Uterus (tissue), 4 donors: ENCODE measurements around the gene TPGS2. TPM values are rescaled to one million over a fixed set of nuclear protein-coding genes. Genes with fewer than 3 reads are reported as not detected.

Source experiments
- DNase-seq, 2 donors: peaks; one replicate each; pipeline ENCODE4 v3.0.0-alpha.2; 2019 to 2020
- H3K27ac ChIP-seq, 2 donors: fragments of 200-600 bp; sonication (generic); 1 replicate in 1 of 2; 2 replicates in 1 of 2; pipeline ENCODE4 v1.5.1; 2016 to 2018
- H3K27me3 ChIP-seq, 2 donors: fragments of 200-600 bp; sonication (generic); one replicate each; pipeline ENCODE4 v1.5.1; 2018 to 2019; ENCODE audit warnings: control low read depth in 1 of 2
- H3K36me3 ChIP-seq, 2 donors: fragments of 200-600 bp; sonication (generic); one replicate each; pipeline ENCODE4 v1.5.1; 2019; ENCODE audit warnings: control low read depth in 1 of 2
- H3K4me1 ChIP-seq, 2 donors: fragments of 200-600 bp; sonication (generic); one replicate each; pipeline ENCODE4 v1.5.1; 2018 to 2019; ENCODE audit warnings: control low read depth in 1 of 2
- H3K4me3 ChIP-seq, 2 donors: fragments of 200-600 bp; sonication (generic); 1 replicate in 1 of 2; 2 replicates in 1 of 2; pipeline ENCODE4 v1.5.1; 2018 to 2019; ENCODE audit warnings: mild to moderate bottlenecking in 1 of 2
- H3K9me3 ChIP-seq, 2 donors: fragments of 200-600 bp; sonication (generic); one replicate each; pipeline ENCODE4 v1.5.1; 2019; ENCODE audit warnings: control low read depth in 1 of 2
- CTCF ChIP-seq, 4 experiments: fragments of 200-600 bp in 2 of 4; fragments of 450-650 bp in 2 of 4; sonication (generic) in 2 of 4; IDR thresholded peaks; one replicate each; pipeline ENCODE4 v1.5.1; 2016 to 2019; ENCODE audit warnings: antibody characterized with exemption in 4 of 4, mild to moderate bottlenecking in 2 of 4, moderate library complexity in 1 of 4
- POLR2A ChIP-seq, 2 donors: fragments of 450-650 bp; IDR thresholded peaks; one replicate each; pipeline ENCODE4 v1.6.1; 2016; ENCODE audit warnings: antibody characterized with exemption in 2 of 2, mild to moderate bottlenecking in 1 of 2, moderate library complexity in 1 of 2
- intact Hi-C: fragments of 100-400 bp; cut with DNase I; formaldehyde crosslinking; loops from one replicate; pipeline ENCODE4 v1.15.1; 2023; ENCODE audit warnings: low total_unique reads
- total RNA-seq, 4 donors: library from RNA; depleted of rRNA in 3 of 4; stranded (reverse); fragments of >200 nt in 3 of 4; gene quantifications; one replicate each; pipeline versions ENCODE4 v1.1.0 to v1.2.4, GENCODE V29; 2014 to 2023
- donor health status: DM: yes; HTN: yes; CAD: no.

Gene TPGS2
- total RNA-seq, 4 donors from 2014 or later: 42.3 to 85.6 (median 69.1) TPM

GRCh38 chr18:36777566-36777965 is 51.2 kb downstream of the TPGS2 start:
- TF ChIP-seq CTCF (IDR thresholded peaks at IDR 0.05) (no peak), POLR2A (IDR thresholded peaks at IDR 0.05) (no peak)
- DNase-seq: no peak
- Histone ChIP-seq H3K27me3 (no peaks in the 10 kb centered on the region), H3K36me3 (no peaks in the 10 kb centered on the region), H3K27ac (no peak overlapping the region), H3K4me3 (no peak overlapping the region), H3K4me1 (no peaks in the 10 kb centered on the region), H3K9me3 (no peaks in the 10 kb centered on the region)
- intact Hi-C loops: no loop called here

GRCh38 chr18:36776650-36777049 is 52.2 kb downstream of the TPGS2 start:
- no peaks in the 10 kb centered on the region for H3K4me1 ChIP-seq
- DNase-seq: no peak
- no peak overlapping the region for H3K27ac ChIP-seq
- H3K9me3 ChIP-seq: no peaks in the 10 kb centered on the region
- H3K27me3 ChIP-seq: no peaks in the 10 kb centered on the region
- no peak for TF ChIP-seq POLR2A (IDR thresholded peaks at IDR 0.05)
- TF ChIP-seq CTCF (IDR thresholded peaks at IDR 0.05): no peak
- intact Hi-C loops: no loop called here
- H3K4me3 ChIP-seq: no peak overlapping the region
- H3K36me3 ChIP-seq: no peaks in the 10 kb centered on the region

- Histone ChIP-seq H3K27ac (no peak overlapping the region), H3K9me3 (no peaks in the 10 kb centered on the region), H3K4me3 (no peak overlapping the region), H3K36me3 (no peaks in the 10 kb centered on the region), H3K4me1 (no peaks in the 10 kb centered on the region), H3K27me3 (no peaks in the 10 kb centered on the region)
- TF ChIP-seq CTCF (IDR thresholded peaks at IDR 0.05): no peak
- TF ChIP-seq POLR2A (IDR thresholded peaks at IDR 0.05): no peak
- DNase-seq: no peak
- intact Hi-C loops: no loop called here
Observed at GRCh38 chr18:36775396-36775795, 53.4 kb downstream of the TPGS2 start.

- no peak for DNase-seq
- Histone ChIP-seq H3K4me1 (no peaks in the 10 kb centered on the region), H3K4me3 (no peak overlapping the region), H3K27me3 (no peaks in the 10 kb centered on the region), H3K9me3 (no peaks in the 10 kb centered on the region), H3K36me3 (no peaks in the 10 kb centered on the region), H3K27ac (no peak overlapping the region)
- no peak for TF ChIP-seq POLR2A (IDR thresholded peaks at IDR 0.05)
- no peak for TF ChIP-seq CTCF (IDR thresholded peaks at IDR 0.05)
- intact Hi-C loops: no loop called here
Observed at GRCh38 chr18:36772241-36772723, 56.5 kb downstream of the TPGS2 start.

- Histone ChIP-seq H3K27me3 (no peaks in the 10 kb centered on the region), H3K9me3 (no peaks in the 10 kb centered on the region), H3K4me1 (no peaks in the 10 kb centered on the region), H3K27ac (no peak overlapping the region), H3K4me3 (no peak overlapping the region), H3K36me3 (no peaks in the 10 kb centered on the region)
- DNase-seq: no peak
- TF ChIP-seq POLR2A (IDR thresholded peaks at IDR 0.05): no peak
- TF ChIP-seq CTCF (IDR thresholded peaks at IDR 0.05): no peak
- intact Hi-C loops: no loop called here
Observed at GRCh38 chr18:36771245-36771644, 57.6 kb downstream of the TPGS2 start.
